A673 (cell line): ENCODE results near the gene YPEL3. TPM values are rescaled to one million over a fixed set of nuclear protein-coding genes. Genes with fewer than 3 reads are reported as not detected.
"Not testable (repeated sequence)": the region's sequence is repeated elsewhere in the genome, so short reads cannot be mapped to it uniquely, and the experiment has no call there.

Experiments
- BruUV-seq: library from RNA; stranded (reverse); fragments of 400-500 nt; replicated peaks from 2 replicates; lab custom pipeline; 2021; lab: Mats Ljungman, UMichigan
- CTCF ChIA-PET: fragments of 300-600 bp; sonication (Branson Sonifier 250); formaldehyde crosslinking; loops from one replicate; lab custom pipeline; 2022; ENCODE audit warnings: antibody characterized with exemption; lab: Charles Lee
- POLR2A ChIA-PET: fragments of 300-600 bp; sonication (Branson Sonifier 250); formaldehyde crosslinking; loops from one replicate; lab custom pipeline; 2022; ENCODE audit warnings: antibody characterized with exemption; ENCODE audit not compliant: low non-redundant PET; lab: Charles Lee
- DNase-seq: peaks from one replicate; pipeline ENCODE4 v3.0.0-alpha.2; 2015; ENCODE audit warnings: low spot score
- H3K27ac ChIP-seq: fragments of 200-600 bp; sonication (generic); 2 replicates; pipeline ENCODE4 v1.5.1; 2016; ENCODE audit warnings: mixed run types, low read depth, mild to moderate bottlenecking, mixed read lengths, antibody characterized with exemption, low read length; ENCODE audit not compliant: poor library complexity, severe bottlenecking
- H3K27me3 ChIP-seq: fragments of 200-600 bp; sonication (generic); replicated peaks from 2 replicates; pipeline ENCODE4 v1.6.1; 2017; ENCODE audit warnings: mixed run types, low read depth, mild to moderate bottlenecking, mixed read lengths, antibody characterized with exemption, low read length; ENCODE audit not compliant: insufficient read depth, poor library complexity
- H3K36me3 ChIP-seq: fragments of 200-600 bp; sonication (generic); 2 replicates; pipeline ENCODE4 v1.6.1; 2016; ENCODE audit warnings: mixed run types, mild to moderate bottlenecking, mixed read lengths, antibody characterized with exemption, low read length; ENCODE audit not compliant: insufficient read depth, poor library complexity, severe bottlenecking
- H3K4me1 ChIP-seq: fragments of 200-600 bp; sonication (generic); 2 replicates; pipeline ENCODE4 v1.6.1; 2017; ENCODE audit warnings: mixed run types, mild to moderate bottlenecking, mixed read lengths, antibody characterized with exemption, low read length; ENCODE audit not compliant: insufficient read depth, poor library complexity, severe bottlenecking
- H3K4me3 ChIP-seq: fragments of 200-600 bp; sonication (generic); 2 replicates; pipeline ENCODE4 v1.5.1; 2016; ENCODE audit warnings: low read depth, mixed run types, mild to moderate bottlenecking, mixed read lengths, low read length; ENCODE audit not compliant: poor library complexity, severe bottlenecking
- H3K9me3 ChIP-seq: fragments of 200-600 bp; sonication (generic); 2 replicates; pipeline ENCODE4 v1.6.1; 2016; ENCODE audit warnings: mixed run types, low read depth, mild to moderate bottlenecking, mixed read lengths, antibody characterized with exemption, low read length; ENCODE audit not compliant: poor library complexity, severe bottlenecking
- CTCF ChIP-seq: fragments of 300-800, 200-600 bp; sonication (generic); conservative IDR thresholded peaks from 2 replicates; pipeline ENCODE4 v1.5.1; 2017; ENCODE audit warnings: low read depth, mild to moderate bottlenecking, antibody characterized with exemption, low read length, moderate library complexity, mixed read lengths
- EZH2 ChIP-seq: fragments of 200-600 bp; sonication (generic); IDR thresholded peaks from 2 replicates; pipeline ENCODE4 v1.6.1; 2017; ENCODE audit warnings: borderline replicate concordance, low read depth, mild to moderate bottlenecking, mixed read lengths, antibody characterized with exemption, low read length; ENCODE audit not compliant: poor library complexity, severe bottlenecking
- intact Hi-C: fragments of 100-400 bp; cut with micrococcal nuclease; formaldehyde crosslinking; loops from one replicate; pipeline ENCODE4 v1.10.0; 2022; ENCODE audit not compliant: unreplicated experiment
- total RNA-seq: library from RNA; stranded (reverse); gene quantifications from 2 replicates; pipeline ENCODE4 v1.2.3, GENCODE V29; 2021

YPEL3 gene
- total RNA-seq, 1 experiment from 2014 or later = 4.7 TPM

DNA sequence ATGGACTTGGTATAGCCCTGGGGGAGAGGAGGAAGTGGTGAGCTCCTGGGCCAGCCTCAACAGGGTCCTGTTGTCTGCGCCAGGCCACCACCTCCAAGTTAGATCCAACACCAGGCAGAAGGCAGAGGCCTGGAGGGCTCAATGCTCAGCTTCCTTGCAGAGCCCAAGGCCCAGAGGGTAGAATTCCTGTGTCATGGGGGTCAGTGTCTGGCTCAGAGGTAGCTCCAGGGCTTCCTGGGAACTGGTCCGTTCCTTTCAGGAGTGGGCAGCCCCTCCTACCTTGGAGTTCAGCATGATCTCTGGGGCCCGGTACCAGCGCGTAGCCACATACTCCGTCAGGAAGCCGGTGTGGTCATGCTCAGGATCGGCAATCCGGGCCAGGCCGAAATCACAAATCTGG, 21.8 kb upstream of the YPEL3 start:
- no peaks in the 10 kb centered on the region for H3K4me1 ChIP-seq
- H3K9me3 ChIP-seq = no peaks in the 10 kb centered on the region
- BruUV-seq = no TSS peak
- H3K27me3 ChIP-seq = no peaks in the 10 kb centered on the region
- no peak for TF ChIP-seq EZH2
- TF ChIP-seq CTCF = no peak
- DNase-seq = no peak
- intact Hi-C loops = no loop called here
- no peak overlapping the region for H3K4me3 ChIP-seq
- H3K27ac ChIP-seq = no peak overlapping the region
- POLR2A ChIA-PET = no interaction called here
- peaks cover 16% of the 10 kb centered on the region for H3K36me3 ChIP-seq
- CTCF ChIA-PET = no interaction called here

- ChIA-PET POLR2A (no interaction called here), CTCF (no interaction called here)
- DNase-seq = no peak
- Histone ChIP-seq H3K4me3 (no peak overlapping the region), H3K4me1 (no peaks in the 10 kb centered on the region), H3K27ac (no peak overlapping the region), H3K9me3 (no peaks in the 10 kb centered on the region), H3K27me3 (no peaks in the 10 kb centered on the region), H3K36me3 (peaks cover 16% of the 10 kb centered on the region)
- TF ChIP-seq EZH2 (no peak), CTCF (no peak)
- intact Hi-C loops = no loop called here
- BruUV-seq = no TSS peak
Observed at GRCh38 chr16:30116291-30117207, 20.5 kb upstream of the YPEL3 start.

- BruUV-seq = no TSS peak
- no peaks in the 10 kb centered on the region for H3K4me1 ChIP-seq
- H3K27ac ChIP-seq = no peak overlapping the region
- H3K9me3 ChIP-seq = no peaks in the 10 kb centered on the region
- H3K4me3 ChIP-seq = no peak overlapping the region
- TF ChIP-seq EZH2 (no peak), CTCF (no peak)
- H3K36me3 ChIP-seq = peaks cover 16% of the 10 kb centered on the region
- ChIA-PET CTCF (interaction anchor here (0.7 kb wide), 1 partner anchor 579 kb away, joined by 3 read pairs; no protein-coding TSS in a partner anchor), POLR2A (no interaction called here)
- intact Hi-C loops = no loop called here
- no peak for DNase-seq
- H3K27me3 ChIP-seq = no peaks in the 10 kb centered on the region
Observed at GRCh38 chr16:30115238-30115637, 19.2 kb upstream of the YPEL3 start.

DNA sequence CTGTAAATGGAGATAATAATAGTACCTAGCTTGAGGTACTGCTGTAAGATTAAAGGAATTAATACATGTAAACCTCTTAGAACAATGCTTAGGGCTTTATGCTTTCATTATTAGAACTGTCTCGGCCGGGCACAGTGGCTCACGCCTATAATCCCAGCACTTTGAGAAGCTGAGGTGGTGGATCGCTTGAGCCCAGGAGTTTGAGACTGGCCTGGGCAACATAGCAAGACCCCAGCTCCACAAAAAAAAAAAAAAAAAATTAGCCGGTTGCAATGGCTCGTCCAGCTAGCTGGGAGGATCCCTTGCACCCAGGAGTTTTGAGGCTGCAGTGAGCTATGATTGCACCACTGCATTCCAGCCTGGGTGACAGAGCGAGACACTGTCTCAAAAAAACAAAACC, 18.8 kb upstream of the YPEL3 start:
- H3K36me3 ChIP-seq = peaks cover 16% of the 10 kb centered on the region
- BruUV-seq, H3K27me3 ChIP-seq, DNase-seq, H3K4me1 ChIP-seq, H3K27ac ChIP-seq, H3K9me3 ChIP-seq, POLR2A ChIA-PET, H3K4me3 ChIP-seq: not testable (repeated sequence)
- intact Hi-C loops = loop anchor here (5.0 kb wide), 1 partner anchor 512 kb away; no protein-coding TSS in a partner anchor
- CTCF ChIA-PET = interaction anchor here (0.5 kb wide), 1 partner anchor 9 kb away, joined by 3 read pairs; no protein-coding TSS in a partner anchor
